HG03064 (cell line): ENCODE measurements around the gene SIKE1.
"Not testable (repeated sequence)": the region's sequence is repeated elsewhere in the genome, so short reads cannot be mapped to it uniquely, and the experiment has no call there.

ENCODE experiments used
- ATAC-seq: cut with Tn5 transposase; IDR thresholded peaks from one replicate; pipeline ENCODE4 v1.9.1; 2021; ENCODE audit warnings: low read depth; ENCODE audit not compliant: unreplicated experiment

Gene SIKE1

GRCh38 chr1:114756009-114756892, 24.2 kb downstream of the SIKE1 start:
- ATAC-seq: peak; percentile 41

DNA sequence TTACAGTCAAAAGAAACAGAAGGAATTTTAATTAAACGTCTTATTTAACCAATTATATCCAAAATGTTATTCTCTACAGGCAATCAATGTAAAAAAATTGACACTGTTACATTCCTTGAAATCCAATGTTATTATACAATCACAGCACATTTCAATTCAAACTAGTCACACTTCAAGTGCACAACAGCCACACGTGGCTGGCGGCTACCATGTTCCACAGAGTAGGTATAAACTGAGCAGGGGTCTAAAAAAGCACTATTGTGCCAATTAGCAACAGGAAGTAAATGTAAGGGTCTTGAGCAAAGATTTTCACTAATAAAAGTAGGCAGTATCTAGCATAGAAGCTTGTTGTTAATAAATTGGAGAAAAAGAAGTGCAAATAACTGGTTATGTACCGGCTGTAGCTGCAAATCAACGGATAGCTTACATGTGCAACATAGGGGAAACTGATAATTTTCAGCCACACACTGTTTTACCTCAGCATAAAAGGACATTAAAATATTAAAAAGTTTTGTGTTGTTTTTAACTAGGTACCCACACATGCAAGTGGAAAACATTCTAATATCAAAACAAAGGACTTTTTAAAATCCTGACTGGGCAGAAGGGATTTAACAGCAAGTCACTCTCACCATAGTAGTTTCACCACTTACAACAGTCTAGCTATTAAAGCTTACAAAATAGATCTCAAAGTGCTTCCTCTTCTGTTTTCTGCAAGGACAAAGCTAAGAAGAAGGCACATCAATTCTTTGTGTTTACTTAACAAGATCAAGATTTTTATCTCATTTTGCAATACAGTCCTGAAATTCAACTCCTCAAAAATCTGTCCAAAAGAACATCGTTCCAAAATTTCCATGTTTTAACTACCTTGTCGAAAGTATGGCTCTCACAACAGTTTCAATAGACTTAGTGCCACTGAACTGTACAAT, 25.2 kb downstream of the SIKE1 start:
- no peak for ATAC-seq

GRCh38 chr1:114753702-114754101, 26.8 kb downstream of the SIKE1 start:
- not testable (repeated sequence) for ATAC-seq

DNA sequence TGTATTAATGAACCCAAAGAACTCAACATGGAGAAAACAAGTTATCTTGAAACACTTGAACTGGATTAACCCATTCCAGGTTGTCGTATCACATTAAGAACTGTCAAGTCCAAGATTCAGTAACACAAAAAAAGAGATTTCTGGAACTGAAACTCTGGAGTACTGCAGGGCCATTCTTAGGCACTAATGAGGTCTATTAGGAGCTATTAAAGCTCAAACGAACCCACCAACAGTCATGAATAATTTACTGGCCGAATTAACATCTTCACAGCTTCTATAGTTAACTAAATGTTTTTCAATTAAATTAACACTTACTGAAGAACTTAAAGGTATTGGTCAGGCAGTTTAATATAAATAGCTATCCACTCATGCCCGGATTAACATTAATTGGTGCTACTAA, 27.3 kb downstream of the SIKE1 start:
- no peak for ATAC-seq

DNA sequence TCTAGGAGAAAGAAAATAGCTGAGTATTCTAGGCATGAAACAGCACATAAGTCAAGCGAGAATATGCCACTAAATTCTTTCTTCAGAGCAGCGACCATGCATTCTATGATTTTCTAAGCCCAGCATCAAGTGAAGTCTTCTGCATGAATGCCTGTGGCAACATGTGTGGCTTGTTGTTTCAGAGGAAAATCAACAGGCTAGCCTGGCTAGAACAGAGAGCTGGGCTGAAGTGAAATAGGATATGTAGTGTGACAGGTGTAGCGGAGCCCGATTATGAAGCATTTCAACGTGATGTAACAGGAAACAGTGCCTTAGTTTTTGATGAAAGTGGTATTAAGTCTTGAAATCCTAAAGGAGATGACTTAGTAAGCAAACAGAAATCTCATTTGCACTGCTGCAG, 29.7 kb downstream of the SIKE1 start:
- ATAC-seq: no peak

- no peak for ATAC-seq
Observed at GRCh38 chr1:114749835-114750234, 30.6 kb downstream of the SIKE1 start.

DNA sequence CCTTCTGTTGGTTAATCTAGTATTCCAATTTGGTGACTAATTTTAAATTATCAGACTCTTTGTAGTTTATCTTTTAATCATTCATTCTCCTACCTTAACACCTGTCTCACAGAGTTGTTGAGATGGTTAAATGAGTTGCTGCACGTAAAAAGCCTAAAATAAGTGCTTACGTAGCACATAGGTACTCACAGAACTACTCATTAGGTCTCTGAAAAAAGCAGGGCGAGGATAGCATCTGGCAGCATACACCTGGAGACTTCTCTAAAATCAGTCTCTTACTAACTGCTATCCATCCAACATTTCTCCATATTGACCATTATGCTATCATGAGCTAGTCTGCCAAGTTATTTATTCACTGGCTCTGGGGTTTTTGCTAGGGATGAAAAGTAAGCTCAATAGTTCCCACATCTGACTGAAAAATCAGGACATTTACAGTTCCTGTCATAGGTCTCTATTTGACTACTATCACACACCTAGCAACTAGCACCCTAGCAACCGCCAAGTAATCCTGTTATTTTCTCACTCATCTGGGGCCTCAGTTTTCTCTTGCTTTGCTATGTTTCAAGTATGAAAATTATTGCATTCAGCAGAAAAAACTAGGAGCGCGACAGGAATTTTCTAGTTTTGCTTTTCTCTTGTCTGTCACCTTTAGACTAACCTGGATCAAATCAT, 33.9 kb downstream of the SIKE1 start:
- ATAC-seq: no peak

DNA sequence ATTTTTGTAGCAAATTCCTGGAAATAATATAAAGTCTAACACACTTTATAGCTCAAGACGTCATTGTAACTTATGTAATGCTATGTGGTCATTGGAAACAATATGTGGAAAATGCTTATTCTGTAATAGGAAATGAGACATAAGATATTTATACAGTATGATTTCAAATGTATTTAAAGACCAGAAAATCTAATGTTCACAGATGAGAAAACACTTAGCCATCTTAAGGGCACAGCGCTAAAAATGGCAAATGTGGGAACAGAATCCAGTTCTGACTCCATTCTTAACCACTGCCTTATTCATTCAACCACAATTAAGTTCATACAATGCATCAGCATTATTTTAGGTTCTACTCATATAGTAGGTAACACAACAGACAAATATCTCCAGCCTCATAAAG, 35.2 kb downstream of the SIKE1 start:
- no peak for ATAC-seq

- ATAC-seq: no peak
Observed at GRCh38 chr1:114741963-114742746, 38.3 kb downstream of the SIKE1 start.

- no peak for ATAC-seq
Observed at GRCh38 chr1:114740331-114740730, 40.2 kb downstream of the SIKE1 start.

- ATAC-seq: no peak
Observed at GRCh38 chr1:114737314-114737849, 43.1 kb downstream of the SIKE1 start.

DNA sequence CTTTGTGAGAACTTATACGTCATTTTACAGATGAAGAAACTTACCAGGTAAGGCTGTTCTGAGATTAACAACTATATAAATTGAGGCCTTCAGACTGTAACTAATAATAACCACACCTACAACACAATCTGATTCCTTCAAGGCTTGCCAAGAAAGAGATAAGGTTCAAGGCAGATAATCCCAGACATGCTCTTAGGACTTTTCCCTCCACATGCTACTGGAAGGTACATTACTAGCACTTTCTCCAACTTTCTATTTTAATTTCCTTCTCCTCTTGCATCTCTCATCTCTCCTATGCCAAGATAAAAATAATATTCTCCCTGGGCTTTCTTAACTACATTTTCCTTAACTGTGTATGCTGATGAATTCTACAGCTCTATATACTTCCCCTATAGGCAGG, 45.0 kb downstream of the SIKE1 start:
- no peak for ATAC-seq

DNA sequence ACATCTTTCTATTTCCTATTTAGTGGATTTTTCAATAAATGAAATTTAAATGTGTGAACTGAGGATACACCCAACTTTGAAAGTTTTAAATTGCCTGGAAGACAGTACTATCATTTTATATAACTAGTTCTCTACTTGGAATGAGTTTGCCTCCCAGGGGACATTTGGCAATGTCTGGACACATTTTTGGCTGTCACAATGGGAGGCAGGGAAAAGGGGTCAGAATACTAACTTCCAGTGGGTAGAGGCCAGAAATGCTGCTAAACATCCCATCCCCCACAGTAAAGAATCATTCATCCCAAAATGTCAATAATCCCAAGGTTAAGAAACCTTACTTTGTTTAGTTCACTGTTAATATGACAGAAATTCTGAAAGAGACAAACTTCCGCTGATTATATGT, 50.7 kb downstream of the SIKE1 start:
- no peak for ATAC-seq

DNA sequence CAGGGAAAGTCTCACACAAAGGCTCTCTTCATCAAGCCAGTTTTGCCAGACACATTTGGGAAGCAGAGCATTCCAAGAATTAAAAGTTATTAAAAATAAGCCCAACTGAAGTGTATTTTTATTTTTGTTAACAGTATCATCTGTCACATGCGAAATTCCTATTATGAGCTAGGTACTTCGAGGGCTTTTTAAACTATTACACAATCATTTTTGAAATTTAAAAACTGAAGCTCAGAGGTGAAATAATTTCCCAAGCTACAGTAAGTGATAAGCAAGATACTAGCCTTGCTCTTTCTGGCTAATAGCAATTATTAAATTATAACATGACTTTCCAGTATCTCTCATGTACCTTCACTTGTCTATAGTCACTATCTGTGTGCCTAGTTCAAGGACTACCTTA, 51.9 kb downstream of the SIKE1 start:
- no peak for ATAC-seq

- ATAC-seq: no peak
Observed at GRCh38 chr1:114725230-114725629, 55.3 kb downstream of the SIKE1 start.

- ATAC-seq: no peak
Observed at GRCh38 chr1:114723915-114724314, 56.6 kb downstream of the SIKE1 start.

GRCh38 chr1:114723457-114723856, 57.0 kb downstream of the SIKE1 start:
- no peak for ATAC-seq

- ATAC-seq: no peak
Observed at GRCh38 chr1:114720492-114720891, 60.0 kb downstream of the SIKE1 start.
